GM19351 (cell line): ENCODE results near the gene APLF.

Experiments
- ATAC-seq: cut with Tn5 transposase; IDR thresholded peaks from one replicate; pipeline ENCODE4 v1.9.1; 2021; ENCODE audit warnings: mild to moderate bottlenecking, moderate library complexity; ENCODE audit not compliant: unreplicated experiment

APLF gene

DNA sequence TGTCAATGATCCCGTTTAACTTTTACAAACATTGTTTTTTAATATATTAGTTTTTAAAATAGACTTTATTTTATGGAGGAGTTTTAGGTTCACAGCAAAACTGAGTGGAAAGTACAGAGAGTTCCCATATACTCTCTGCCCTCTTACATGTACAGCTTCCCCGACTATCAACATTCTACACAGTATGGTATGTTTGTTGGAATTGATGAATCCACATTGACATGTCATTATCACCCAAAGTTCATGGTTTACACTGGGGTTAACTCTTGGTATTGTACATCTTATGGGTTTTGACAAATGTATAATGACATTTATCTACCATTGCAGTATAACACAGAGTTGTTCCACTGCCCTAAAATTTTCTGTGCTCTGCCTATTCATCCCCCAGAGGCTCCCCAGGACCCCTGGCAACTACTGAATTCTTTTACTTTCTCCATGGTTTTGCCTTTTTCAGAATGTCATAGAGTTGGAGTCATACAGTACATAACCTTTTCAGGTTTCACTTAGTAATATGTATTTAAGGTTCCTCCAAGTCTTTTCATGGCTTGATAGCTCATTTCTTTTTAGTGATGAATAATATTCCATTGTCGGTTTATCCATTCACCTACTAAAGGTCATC lies 5.5 kb downstream of the APLF start:
- ATAC-seq = no peak

DNA sequence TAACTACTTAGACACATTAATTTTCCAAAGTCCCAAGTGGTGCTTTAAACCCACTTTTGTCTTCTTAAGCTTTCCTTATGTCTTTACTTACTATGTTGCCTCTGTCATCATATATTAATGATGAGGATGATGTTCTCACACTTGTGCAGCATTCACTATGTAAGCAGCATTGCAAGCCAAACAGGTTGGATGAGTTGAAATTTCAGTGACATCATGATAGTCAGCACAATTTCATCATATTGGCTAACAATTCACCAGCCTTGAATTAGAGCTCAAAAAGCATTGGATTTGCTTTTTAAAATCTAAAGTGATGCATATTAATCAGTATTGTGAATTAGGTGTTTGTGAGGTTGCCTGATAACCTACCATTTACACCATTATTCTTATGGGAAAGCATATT lies 7.7 kb downstream of the APLF start:
- ATAC-seq = no peak

DNA sequence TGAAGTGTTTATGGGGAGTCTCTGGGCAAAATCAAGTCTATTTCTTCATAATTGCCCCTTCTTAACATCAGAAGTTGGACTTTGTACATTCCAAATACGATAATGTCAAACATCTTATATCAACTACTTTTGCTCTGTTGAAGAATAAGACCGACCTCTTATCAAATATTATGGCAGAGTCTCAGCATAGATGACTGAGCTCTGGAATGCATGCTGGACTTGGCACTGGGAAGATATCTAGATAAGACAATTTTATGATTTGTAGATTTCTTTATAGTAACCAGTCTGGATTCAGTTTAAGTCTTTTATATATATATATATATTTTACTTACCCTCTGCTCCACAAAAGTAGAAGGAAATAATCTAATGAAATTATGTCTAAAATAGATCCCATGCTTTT lies 8.2 kb downstream of the APLF start:
- no peak for ATAC-seq

DNA sequence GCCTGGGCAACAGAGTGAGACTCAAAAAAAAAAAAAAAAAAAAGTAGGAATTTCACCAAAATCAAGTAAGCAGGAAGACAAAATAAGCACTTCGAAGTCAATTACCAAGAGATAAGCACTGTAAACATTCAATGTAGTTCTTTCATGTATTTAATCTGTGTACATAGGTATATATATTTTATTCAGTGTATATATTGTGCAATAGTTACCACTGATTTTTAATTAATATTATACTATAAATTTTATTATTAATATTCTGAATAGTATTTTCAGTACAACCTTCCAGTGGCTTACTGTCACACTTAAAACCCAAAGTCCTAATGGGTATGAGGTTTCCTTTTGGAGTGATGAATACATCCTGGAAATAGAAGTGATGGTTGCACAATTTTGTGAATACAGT lies 9.1 kb downstream of the APLF start:
- ATAC-seq = no peak

DNA sequence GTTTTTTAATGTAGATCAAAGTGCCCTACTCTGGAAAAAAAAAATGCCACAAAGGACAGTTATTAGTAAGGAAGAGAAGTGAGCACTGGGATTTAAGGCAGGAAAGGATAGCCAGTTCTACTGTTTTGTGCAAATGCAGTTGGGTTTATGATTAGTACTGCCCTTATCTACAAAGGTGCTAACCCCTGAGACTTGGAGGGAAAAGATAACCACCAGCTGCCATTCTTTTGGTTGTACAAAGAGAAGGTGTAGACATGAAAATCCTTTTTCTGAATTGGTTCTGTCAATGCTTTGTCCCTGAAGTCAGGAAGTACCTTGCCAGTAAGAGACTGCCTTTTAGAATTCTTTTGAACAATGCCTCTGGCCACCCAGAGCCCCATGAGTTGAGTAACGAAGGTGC lies 11.3 kb downstream of the APLF start:
- no peak for ATAC-seq

DNA sequence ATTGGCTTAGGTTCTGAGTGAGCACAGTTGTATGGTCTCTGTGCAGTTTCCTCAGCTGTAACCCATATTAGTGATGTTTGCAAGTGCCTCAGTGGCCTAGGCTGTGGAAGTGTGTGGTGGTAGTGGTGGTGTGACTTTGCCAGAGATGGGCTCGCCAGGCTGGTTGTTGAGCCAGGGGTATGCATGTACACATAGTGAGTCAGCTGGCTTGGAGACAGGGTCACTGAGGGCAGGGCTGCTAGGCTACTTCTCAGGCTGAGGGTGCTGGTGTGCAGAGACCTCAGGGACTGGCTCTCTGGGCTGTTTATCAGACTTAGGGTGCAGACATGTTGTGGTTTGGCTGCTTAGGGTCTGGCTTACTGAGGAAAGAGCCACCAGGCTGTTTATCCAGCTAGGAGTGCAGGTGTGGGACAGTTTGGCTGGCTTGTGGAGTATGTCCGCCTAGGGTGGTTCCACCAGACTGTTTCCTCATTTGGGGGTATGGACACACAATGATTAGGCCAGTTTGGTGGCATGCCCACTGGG lies 15.0 kb downstream of the APLF start:
- ATAC-seq = no peak

DNA sequence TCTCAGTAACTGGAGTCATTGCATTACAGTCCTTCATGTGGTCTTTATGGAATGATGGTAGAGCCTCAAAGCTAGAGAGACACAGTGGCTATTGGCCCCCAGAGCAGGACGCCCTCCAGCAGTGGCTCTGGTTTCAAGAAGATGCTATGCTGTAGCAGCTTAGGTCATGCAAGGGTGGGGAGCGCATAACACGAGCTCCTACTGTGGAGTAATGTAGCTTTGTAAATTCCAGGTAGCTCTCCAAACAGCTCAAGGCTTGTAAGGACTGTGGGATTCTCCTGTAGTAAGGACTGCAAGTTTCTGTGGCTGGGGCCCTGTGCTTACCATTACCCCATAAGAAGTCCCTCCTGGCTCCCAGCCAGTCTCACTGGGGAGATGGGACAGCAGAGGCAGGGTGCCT lies 15.6 kb downstream of the APLF start:
- no peak for ATAC-seq

DNA sequence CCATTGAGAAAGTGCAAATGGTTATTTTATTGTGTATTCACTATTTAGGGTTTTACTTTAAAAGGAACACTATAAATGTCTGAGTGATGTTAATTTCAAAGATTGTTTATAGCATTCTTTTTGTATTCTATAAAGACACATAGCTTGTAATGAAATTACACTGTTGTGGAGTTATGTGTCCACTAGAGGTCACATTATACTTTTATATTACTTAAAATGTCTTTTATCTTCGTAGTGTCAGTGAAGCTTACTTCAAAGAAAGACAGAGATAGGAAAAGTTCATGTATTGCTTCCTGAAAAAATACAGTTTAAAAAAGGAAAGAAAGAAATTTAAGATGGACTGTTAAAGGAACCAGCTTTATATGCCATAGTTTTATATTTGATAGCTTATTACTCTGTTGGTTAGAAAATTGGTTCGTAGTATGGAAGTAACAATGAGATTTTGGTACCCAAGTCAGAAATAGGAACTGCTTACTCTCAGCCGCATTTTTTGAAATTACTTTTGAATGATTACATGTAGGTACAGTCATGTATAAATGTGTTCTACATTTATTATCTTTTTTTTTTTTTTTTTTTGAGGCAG lies 20.5 kb downstream of the APLF start:
- ATAC-seq = peak; percentile 60

DNA sequence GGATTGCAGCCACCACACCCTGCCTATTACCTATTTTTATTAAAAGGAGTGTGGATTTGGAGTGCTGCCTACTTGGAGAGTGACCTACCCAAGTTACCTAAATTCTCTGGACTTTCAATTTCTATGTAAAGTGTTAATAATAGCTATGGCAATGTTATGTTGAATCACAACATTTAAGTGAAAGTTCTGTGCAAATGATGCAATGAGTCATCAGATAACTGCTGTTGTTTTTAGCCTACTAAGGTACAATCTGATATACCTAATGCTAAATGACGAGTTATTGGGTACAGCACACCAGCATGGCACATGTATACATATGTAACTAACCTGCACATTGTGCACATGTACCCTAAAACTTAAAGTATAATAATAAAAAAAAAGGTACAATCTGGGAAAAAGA lies 21.2 kb downstream of the APLF start:
- ATAC-seq = peak; percentile 77

DNA sequence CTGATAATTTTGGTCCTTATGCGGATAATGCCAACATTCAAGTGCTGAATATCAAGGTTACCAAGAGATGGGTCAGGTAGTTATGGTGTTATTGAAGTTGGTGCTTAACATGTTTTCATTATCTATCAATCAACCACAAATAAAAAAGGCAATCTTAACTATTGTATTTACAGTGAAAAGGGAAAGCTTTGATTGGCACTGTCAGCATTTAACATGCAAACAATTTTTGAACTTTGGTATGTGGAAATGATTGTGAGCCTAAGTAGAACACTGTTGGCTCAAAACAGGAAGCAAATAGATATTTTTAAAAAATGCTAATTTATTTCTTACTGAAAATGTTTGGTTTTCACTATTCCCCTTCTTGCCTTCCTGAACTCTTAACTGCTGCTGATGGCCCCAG lies 21.9 kb downstream of the APLF start:
- ATAC-seq = no peak

DNA sequence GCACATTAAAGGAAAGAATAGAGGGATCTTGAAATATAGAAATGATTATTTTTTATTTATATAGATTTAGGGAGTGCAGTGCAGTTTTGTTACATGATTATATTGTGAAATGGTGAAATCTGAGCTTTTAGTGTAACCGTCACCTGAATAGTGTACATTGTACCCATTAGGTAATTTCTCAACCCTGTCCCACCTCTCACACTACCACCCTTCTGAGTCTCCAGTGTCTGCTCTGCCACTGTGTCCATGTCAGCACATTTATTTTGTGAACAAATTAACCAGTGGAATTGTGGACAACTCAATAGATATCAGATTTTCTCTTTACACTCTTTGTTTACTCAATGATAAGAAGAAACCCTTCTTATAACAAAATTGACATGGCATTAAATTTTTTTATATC lies 24.2 kb downstream of the APLF start:
- ATAC-seq = no peak

DNA sequence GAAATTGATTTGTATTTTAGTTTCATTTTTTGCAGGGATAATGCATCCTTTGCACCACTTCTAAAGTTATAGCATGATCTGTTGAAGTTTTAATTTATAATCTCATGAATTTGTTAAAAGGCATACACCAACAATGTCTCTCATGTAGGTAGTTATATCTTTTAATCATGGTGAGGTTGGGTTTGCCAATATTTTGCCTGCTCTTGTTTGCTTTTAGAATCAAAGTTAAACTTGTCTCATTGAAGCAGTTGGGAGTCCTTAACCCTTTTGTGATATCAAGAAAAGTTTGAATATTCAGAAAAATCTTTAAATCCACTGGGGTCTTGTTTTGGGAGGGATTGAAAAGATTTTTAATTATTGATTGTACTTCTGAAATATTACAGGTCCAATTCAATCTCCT lies 31.7 kb downstream of the APLF start:
- ATAC-seq = no peak

DNA sequence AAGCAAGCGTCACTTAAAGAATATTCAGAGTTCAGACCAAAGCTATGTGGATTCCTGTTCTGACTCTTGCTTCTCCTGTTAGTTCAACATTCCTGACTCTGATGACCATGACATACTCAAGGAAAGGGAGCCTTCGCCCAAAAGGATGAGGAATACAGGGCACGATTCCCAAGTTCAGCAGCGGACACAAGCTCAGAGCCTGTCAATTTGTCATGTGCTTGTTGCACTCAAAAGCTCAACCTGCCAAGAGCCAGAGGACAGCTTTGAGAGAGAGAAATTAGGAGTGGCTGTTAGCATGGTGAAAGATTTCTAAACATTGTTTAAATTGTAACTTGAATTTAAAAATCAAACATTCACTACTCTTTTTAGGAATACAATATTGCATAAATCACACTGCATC lies 33.3 kb downstream of the APLF start:
- no peak for ATAC-seq

DNA sequence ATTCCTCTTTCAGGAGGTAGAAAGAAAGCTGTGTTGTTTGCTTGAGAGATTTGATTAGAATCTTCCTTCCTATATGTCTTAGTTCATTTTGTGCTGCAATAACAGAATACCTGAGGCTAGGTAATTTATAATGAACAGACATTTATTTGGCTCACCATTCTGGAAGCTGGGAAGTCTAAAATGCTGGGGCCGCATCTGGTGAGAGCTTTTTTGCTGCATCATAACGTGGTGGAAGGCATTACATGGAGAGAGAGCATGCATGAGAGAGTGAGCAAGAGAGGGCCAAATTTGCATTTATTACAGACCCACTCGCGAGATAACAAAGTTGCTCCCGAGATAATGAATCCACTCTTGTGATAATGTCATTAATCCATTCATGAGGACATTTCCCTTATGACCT lies 34.4 kb downstream of the APLF start:
- ATAC-seq = no peak

DNA sequence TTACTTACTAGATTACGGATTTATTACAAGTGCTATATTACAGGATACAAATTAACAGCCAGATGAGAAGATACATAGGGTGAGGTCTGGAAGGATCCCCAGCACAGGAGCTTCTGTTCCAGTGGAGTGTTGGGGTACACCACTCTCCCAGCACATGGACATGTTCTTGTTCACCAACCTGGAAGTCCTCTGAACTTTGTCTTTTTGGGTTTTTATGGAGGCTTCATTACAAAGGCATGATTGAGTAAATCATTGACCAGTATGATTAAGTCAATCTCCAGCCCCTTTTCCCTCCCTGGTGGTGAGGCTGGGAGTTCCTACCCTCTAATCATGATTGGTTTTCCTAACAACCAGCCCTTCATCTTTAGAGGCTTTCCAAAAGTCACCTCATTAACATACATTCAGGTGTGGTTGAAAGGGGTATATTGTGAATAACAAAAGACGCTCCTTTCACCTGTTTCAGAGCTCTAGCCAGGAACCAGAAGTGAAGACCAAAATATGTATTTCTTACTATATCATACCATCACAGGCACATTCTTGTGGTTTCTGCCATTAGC lies 38.3 kb downstream of the APLF start:
- ATAC-seq = no peak

DNA sequence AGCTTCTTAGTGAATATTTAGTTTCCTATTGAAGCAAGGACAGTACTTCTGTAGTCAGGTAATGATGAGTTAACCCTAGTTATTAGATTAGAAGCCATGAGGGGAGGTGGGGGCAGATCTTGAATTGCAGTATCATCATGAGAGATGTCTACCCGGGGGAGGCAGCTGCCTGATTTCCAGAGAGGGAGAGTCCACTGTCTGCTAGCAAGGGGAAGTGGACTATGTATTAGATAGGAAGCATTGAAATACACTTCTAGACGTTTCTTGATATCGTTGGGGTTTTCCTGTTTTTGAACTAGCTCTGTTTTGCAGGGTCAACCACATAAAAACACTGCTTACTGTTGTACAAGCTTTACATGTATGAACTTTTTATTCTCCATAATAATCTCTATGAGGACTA lies 38.8 kb downstream of the APLF start:
- ATAC-seq = no peak

DNA sequence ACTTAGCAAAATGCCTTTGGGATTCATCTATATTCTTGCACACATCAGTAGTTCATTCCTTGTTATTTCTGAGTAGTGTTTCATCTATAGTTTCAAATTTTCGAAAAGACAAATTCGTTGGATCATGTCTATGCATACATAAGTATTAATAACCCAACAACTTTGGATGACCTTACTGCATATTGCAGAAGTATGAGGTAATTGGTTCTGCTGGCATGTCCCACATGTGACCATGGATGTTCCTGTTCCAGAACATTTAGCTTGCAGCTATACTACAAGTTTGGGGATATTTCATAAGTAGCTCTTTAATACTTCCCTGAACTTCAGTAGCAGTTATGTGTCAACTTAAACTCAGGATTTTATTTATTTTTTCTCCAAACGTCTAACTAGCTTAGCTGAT lies 44.9 kb downstream of the APLF start:
- ATAC-seq = no peak

DNA sequence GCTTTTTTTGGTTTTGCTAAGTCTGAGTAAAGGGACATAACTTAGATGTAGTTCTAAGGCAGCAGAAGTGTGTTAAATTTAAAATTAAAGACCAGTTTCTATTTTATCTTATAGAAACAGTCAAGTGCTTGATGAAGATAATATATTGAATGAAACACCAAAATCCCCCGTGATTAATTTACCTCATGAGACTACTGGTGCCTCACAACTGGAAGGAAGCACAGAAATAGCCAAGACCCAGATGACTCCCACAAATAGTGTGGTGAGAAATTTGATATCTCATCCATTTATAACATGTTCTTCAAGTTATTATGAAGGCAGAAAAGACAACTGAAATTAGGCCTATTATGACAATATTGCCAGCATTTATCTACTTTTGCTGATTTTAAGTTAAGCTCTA lies 45.6 kb downstream of the APLF start:
- ATAC-seq = no peak

DNA sequence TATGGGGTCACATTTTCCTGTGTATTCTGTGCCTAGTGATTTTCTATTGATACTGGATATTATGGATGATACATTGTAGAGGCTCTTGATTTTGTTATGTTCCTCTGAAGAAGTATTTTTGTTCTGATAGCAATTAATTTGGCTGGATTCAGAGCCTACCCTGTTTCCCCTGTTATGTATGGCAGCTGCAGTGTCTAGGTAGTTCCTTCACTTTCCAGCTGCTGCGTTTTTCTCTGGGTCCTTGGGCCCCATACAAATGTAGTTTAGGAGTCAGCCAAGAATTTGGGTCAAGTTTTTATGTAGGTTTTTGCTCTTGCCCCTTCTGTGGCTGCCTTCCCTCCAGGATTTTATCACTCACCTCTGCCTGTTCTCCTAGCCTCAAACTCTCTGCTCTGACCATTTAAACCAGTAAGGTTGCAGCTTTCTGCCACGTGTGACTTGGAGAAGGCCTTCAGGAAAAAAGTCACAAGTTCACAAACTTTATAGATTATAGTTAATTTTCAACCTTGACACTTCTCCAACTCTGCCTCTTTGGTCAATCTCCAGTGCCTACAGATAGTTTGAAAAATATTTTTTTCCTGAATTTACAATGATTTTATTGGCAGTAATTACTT lies 47.0 kb downstream of the APLF start:
- ATAC-seq = no peak

DNA sequence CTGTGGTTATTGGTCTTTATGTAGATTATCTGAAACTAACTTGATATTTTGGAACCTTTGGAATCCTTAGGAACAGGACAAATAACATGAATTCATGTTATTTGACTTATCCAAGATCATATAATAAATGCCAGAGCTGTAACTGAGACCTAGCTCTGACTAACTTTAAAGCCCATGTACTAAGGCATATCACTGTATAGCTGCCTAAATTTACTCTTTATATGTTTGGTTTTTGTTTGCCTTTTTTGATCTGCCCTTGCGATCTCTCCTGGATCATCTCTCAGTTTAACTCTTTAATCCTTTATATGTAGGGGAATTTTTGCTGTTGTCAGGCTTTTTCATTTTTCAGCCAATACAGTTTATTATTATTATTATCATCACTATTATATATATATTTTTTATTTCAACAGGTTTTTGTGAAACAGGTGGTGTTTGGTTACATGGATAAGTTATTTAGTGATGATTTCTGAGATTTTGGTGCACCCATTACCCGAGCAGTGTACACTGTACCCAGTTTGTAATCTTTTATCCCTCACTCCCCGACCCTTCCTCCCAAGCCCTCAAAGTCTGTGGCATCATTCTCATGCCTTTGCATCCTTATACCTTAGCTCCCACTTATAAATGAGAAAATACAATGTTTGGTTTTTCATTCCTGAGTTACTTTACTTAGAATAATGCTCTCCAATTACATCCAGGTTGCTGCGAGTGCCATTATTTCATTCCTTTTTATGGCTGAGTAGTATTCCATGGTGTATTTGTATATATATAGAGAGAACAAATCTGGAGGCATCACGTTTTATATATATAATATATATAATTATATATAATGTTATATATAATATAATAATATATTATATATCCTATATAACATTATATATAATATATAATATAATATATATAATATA lies 48.9 kb downstream of the APLF start:
- no peak for ATAC-seq

DNA sequence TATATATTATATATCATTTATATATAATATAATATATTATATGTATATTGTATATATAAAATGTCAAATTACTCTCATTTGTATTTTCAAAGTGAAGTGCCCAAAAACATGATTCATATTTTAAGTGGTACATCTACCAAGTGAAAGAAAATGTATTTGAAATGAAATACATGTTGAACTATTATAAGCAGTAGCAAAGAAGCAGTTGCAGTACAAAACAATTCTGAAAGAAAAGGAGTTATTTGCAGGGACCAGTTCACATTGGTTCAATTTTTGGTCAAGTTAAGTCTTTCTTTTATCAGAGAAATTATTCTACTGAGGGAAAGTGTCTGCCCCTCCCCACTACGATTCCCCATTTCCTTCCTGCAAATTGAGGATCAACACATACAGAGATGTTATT lies 51.9 kb downstream of the APLF start:
- no peak for ATAC-seq
